ENCODE results near the gene GPR132. TPM values are rescaled to one million over a fixed set of nuclear protein-coding genes. Genes with fewer than 3 reads are reported as not detected.

The GPR132 gene
- total and polyA plus RNA-seq, 2 donors from 2014 or later = 0.17 to 4.2 TPM

DNA sequence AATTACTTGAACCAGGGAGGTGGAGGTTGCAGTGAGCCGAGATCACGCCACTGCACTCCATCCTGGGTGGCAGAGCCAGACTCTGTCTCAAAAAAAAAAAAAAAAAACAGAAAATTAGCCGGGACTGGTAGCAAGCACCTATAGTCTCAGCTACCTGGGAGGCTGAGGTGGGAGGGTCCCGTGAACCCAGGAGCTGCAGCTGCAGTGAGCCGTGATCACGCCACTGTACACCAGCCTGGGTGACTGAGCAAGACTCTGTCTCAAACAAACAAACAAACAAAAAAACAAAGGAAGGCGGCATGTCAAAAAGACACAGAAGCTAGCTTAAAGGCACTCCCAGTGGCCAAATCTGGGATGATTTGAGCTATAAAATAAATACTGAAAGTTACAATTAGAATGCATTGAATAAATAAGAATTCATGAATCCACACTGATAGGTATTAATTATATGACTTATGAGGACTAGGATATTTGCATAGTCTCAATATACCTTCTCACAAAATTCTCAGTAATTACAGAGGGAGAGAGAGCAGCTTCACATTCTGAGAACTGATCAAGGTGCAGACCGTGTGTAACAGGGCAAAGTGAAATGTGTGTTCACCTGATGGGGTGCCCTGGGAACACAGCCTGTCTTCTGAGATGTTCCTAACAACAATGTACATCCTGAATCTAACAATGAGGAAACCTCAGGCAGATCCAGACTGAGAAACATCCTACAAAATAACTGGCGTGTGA, 42.7 kb upstream of the GPR132 start:
- no peaks in the 10 kb centered on the region for H3K4me1 ChIP-seq (ENCODE audit: control insufficient read depth in 2 of 3, insufficient read depth in 2 of 3, low read depth in 1 of 3, low read length in 3 of 3)
- H3K27me3 ChIP-seq (ENCODE audit: control insufficient read depth, insufficient read depth, low read length) = no peaks in the 10 kb centered on the region
- H3K27ac ChIP-seq (ENCODE audit: low read depth in 2 of 2, low read length in 2 of 2) = no peak overlapping the region
- no peak overlapping the region for H3K9ac ChIP-seq (ENCODE audit: low read length in 3 of 3)
- intact Hi-C loops (cut with DNase I) = no loop called here
- H3K36me3 ChIP-seq (ENCODE audit: control insufficient read depth in 2 of 3, insufficient read depth in 3 of 3, low read length in 3 of 3) = no peaks in the 10 kb centered on the region
- no peaks in the 10 kb centered on the region for H3K9me3 ChIP-seq (ENCODE audit: control insufficient read depth in 2 of 3, insufficient read depth in 1 of 3, low read length in 3 of 3)
- FAIRE-seq (no peak), DNase-seq (no peak)
- no peak overlapping the region for H3K4me3 ChIP-seq (ENCODE audit: low read length in 3 of 3)
- TF ChIP-seq, protein P1, sequence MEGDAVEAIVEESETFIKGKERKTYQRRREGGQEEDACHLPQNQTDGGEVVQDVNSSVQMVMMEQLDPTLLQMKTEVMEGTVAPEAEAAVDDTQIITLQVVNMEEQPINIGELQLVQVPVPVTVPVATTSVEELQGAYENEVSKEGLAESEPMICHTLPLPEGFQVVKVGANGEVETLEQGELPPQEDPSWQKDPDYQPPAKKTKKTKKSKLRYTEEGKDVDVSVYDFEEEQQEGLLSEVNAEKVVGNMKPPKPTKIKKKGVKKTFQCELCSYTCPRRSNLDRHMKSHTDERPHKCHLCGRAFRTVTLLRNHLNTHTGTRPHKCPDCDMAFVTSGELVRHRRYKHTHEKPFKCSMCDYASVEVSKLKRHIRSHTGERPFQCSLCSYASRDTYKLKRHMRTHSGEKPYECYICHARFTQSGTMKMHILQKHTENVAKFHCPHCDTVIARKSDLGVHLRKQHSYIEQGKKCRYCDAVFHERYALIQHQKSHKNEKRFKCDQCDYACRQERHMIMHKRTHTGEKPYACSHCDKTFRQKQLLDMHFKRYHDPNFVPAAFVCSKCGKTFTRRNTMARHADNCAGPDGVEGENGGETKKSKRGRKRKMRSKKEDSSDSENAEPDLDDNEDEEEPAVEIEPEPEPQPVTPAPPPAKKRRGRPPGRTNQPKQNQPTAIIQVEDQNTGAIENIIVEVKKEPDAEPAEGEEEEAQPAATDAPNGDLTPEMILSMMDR (IDR thresholded peaks at IDR 0.05; ENCODE audit: borderline replicate concordance, extremely low read depth, insufficient read depth) = no peak

DNA sequence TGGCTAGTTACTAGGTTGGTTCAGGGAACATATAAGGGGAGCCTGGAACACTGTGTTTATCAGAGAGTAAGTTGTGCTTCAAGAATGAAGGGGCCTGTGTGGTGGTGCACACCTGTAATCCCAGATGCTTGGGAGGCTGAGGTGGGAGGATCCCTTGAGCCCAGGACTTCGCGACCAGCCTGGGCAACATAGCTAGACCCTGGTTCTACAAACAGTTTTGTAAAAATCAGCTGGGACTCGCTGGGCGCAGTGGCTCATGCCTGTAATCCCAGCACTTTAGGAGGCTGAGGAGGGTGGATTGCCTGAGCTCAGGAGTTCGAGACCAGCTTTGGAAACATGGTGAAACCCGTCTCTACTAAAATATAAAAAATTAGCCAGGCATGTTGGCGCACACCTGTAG, 42.1 kb upstream of the GPR132 start:
- H3K4me1 ChIP-seq (ENCODE audit: control insufficient read depth in 2 of 3, insufficient read depth in 2 of 3, low read depth in 1 of 3, low read length in 3 of 3) = no peaks in the 10 kb centered on the region
- H3K36me3 ChIP-seq (ENCODE audit: control insufficient read depth in 2 of 3, insufficient read depth in 3 of 3, low read length in 3 of 3) = no peaks in the 10 kb centered on the region
- TF ChIP-seq, protein P1 (IDR thresholded peaks at IDR 0.05; ENCODE audit: borderline replicate concordance, extremely low read depth, insufficient read depth) = no peak
- FAIRE-seq (no peak), DNase-seq (no peak)
- H3K9me3 ChIP-seq (ENCODE audit: control insufficient read depth in 2 of 3, insufficient read depth in 1 of 3, low read length in 3 of 3) = no peaks in the 10 kb centered on the region
- no peaks in the 10 kb centered on the region for H3K27me3 ChIP-seq (ENCODE audit: control insufficient read depth, insufficient read depth, low read length)
- no peak overlapping the region for H3K4me3 ChIP-seq (ENCODE audit: low read length in 3 of 3)
- H3K27ac ChIP-seq (ENCODE audit: low read depth in 2 of 2, low read length in 2 of 2) = no peak overlapping the region
- H3K9ac ChIP-seq (ENCODE audit: low read length in 3 of 3) = no peak overlapping the region
- intact Hi-C loops (cut with DNase I) = no loop called here

DNA sequence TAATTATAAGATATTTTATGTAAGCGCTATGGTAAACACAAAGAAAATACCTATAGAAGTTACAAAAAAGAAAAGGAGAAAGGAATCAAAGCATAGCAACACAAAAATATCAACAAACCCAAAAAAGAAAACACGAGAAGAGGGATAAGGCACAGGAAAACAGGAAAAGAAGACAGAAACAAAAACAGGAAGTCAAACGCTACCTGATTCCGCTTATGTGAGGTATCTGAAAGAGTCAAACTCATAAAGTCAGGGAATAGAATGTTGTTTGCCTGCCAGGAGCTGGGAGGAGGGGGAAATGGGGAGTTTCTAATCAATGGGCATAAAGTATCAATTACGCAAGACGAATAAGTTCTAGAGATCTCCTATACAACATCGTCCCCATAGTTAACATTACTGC, 39.9 kb upstream of the GPR132 start:
- no peak for DNase-seq
- H3K4me3 ChIP-seq (ENCODE audit: low read length in 3 of 3) = no peak overlapping the region
- H3K4me1 ChIP-seq (ENCODE audit: control insufficient read depth in 2 of 3, insufficient read depth in 2 of 3, low read depth in 1 of 3, low read length in 3 of 3) = no peaks in the 10 kb centered on the region
- intact Hi-C loops (cut with DNase I) = no loop called here
- TF ChIP-seq, protein P1 (IDR thresholded peaks at IDR 0.05; ENCODE audit: borderline replicate concordance, extremely low read depth, insufficient read depth) = no peak
- no peak overlapping the region for H3K9ac ChIP-seq (ENCODE audit: low read length in 3 of 3)
- FAIRE-seq = no peak
- H3K9me3 ChIP-seq (ENCODE audit: control insufficient read depth in 2 of 3, insufficient read depth in 1 of 3, low read length in 3 of 3) = no peaks in the 10 kb centered on the region
- no peaks in the 10 kb centered on the region for H3K27me3 ChIP-seq (ENCODE audit: control insufficient read depth, insufficient read depth, low read length)
- no peak overlapping the region for H3K27ac ChIP-seq (ENCODE audit: low read depth in 2 of 2, low read length in 2 of 2)
- H3K36me3 ChIP-seq (ENCODE audit: control insufficient read depth in 2 of 3, insufficient read depth in 3 of 3, low read length in 3 of 3) = no peaks in the 10 kb centered on the region

DNA sequence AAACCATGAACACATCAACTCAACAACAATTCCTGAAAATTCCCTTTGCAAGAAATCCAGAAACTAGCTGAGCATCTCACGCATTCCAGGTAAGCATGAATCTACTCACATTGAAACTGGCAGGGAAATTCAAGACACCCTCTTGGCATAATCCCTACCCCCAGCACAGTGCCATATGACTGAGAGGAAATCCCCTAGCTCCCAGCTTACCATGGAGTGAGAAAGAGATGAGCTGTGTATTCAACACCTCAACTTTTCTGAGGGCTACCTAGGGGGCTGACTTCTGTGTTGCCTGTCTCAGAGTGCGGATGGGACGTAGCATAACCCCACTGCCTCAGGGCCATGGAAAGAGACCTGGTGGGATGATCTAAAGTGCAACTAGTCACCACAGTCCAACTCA, 37.7 kb upstream of the GPR132 start:
- H3K36me3 ChIP-seq (ENCODE audit: control insufficient read depth in 2 of 3, insufficient read depth in 3 of 3, low read length in 3 of 3) = no peaks in the 10 kb centered on the region
- intact Hi-C loops (cut with DNase I) = no loop called here
- no peaks in the 10 kb centered on the region for H3K27me3 ChIP-seq (ENCODE audit: control insufficient read depth, insufficient read depth, low read length)
- no peak overlapping the region for H3K9ac ChIP-seq (ENCODE audit: low read length in 3 of 3)
- DNase-seq (no peak), FAIRE-seq (no peak)
- TF ChIP-seq, protein P1 (IDR thresholded peaks at IDR 0.05; ENCODE audit: borderline replicate concordance, extremely low read depth, insufficient read depth) = no peak
- no peak overlapping the region for H3K4me3 ChIP-seq (ENCODE audit: low read length in 3 of 3)
- H3K9me3 ChIP-seq (ENCODE audit: control insufficient read depth in 2 of 3, insufficient read depth in 1 of 3, low read length in 3 of 3) = no peaks in the 10 kb centered on the region
- H3K4me1 ChIP-seq (ENCODE audit: control insufficient read depth in 2 of 3, insufficient read depth in 2 of 3, low read depth in 1 of 3, low read length in 3 of 3) = no peaks in the 10 kb centered on the region
- H3K27ac ChIP-seq (ENCODE audit: low read depth in 2 of 2, low read length in 2 of 2) = no peak overlapping the region
